ENCODE data around the gene ARHGAP45. TPM values are rescaled to one million over a fixed set of nuclear protein-coding genes. Genes with fewer than 3 reads are reported as not detected.

The ARHGAP45 gene
- total and polyA plus RNA-seq, 9 of the 15 experiments (the other 6 are each of a cell fraction or from before 2014, with no cell fraction given) = 0.08 to 22.1 (median 4.2) TPM

DNA sequence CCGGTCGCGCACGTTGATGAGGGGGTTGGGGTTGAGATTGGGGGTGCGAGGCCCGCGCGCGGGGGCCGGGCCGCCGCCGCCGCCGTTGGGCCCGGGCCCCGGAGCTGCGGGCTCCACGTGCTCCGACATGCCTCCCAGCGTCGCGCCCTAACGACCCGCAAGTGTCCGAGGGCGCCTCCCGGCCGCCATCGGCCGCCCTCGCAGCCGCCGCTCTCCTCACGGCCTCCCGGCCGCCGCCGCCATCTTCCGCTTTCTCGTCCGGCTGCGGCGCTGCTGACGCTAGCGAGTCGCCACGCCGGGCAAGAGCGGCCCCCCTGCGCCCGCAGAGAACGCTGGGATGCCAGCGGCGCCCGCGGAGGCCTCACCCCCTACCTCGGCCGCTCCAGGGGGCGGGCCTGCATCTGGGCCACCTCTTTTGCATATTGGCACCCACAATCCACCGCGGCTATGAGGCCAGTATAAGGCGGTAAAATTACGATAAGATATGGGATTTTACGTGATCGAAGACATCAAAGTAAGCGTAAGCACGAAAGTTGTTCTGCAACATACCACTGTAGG, 46.0 kb upstream of the ARHGAP45 start, which contains the start of gene TMEM259 (continued):
- TF ChIP-seq, protein P1, sequence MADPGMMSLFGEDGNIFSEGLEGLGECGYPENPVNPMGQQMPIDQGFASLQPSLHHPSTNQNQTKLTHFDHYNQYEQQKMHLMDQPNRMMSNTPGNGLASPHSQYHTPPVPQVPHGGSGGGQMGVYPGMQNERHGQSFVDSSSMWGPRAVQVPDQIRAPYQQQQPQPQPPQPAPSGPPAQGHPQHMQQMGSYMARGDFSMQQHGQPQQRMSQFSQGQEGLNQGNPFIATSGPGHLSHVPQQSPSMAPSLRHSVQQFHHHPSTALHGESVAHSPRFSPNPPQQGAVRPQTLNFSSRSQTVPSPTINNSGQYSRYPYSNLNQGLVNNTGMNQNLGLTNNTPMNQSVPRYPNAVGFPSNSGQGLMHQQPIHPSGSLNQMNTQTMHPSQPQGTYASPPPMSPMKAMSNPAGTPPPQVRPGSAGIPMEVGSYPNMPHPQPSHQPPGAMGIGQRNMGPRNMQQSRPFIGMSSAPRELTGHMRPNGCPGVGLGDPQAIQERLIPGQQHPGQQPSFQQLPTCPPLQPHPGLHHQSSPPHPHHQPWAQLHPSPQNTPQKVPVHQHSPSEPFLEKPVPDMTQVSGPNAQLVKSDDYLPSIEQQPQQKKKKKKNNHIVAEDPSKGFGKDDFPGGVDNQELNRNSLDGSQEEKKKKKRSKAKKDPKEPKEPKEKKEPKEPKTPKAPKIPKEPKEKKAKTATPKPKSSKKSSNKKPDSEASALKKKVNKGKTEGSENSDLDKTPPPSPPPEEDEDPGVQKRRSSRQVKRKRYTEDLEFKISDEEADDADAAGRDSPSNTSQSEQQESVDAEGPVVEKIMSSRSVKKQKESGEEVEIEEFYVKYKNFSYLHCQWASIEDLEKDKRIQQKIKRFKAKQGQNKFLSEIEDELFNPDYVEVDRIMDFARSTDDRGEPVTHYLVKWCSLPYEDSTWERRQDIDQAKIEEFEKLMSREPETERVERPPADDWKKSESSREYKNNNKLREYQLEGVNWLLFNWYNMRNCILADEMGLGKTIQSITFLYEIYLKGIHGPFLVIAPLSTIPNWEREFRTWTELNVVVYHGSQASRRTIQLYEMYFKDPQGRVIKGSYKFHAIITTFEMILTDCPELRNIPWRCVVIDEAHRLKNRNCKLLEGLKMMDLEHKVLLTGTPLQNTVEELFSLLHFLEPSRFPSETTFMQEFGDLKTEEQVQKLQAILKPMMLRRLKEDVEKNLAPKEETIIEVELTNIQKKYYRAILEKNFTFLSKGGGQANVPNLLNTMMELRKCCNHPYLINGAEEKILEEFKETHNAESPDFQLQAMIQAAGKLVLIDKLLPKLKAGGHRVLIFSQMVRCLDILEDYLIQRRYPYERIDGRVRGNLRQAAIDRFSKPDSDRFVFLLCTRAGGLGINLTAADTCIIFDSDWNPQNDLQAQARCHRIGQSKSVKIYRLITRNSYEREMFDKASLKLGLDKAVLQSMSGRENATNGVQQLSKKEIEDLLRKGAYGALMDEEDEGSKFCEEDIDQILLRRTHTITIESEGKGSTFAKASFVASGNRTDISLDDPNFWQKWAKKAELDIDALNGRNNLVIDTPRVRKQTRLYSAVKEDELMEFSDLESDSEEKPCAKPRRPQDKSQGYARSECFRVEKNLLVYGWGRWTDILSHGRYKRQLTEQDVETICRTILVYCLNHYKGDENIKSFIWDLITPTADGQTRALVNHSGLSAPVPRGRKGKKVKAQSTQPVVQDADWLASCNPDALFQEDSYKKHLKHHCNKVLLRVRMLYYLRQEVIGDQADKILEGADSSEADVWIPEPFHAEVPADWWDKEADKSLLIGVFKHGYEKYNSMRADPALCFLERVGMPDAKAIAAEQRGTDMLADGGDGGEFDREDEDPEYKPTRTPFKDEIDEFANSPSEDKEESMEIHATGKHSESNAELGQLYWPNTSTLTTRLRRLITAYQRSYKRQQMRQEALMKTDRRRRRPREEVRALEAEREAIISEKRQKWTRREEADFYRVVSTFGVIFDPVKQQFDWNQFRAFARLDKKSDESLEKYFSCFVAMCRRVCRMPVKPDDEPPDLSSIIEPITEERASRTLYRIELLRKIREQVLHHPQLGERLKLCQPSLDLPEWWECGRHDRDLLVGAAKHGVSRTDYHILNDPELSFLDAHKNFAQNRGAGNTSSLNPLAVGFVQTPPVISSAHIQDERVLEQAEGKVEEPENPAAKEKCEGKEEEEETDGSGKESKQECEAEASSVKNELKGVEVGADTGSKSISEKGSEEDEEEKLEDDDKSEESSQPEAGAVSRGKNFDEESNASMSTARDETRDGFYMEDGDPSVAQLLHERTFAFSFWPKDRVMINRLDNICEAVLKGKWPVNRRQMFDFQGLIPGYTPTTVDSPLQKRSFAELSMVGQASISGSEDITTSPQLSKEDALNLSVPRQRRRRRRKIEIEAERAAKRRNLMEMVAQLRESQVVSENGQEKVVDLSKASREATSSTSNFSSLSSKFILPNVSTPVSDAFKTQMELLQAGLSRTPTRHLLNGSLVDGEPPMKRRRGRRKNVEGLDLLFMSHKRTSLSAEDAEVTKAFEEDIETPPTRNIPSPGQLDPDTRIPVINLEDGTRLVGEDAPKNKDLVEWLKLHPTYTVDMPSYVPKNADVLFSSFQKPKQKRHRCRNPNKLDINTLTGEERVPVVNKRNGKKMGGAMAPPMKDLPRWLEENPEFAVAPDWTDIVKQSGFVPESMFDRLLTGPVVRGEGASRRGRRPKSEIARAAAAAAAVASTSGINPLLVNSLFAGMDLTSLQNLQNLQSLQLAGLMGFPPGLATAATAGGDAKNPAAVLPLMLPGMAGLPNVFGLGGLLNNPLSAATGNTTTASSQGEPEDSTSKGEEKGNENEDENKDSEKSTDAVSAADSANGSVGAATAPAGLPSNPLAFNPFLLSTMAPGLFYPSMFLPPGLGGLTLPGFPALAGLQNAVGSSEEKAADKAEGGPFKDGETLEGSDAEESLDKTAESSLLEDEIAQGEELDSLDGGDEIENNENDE (IDR thresholded peaks at IDR 0.05; ENCODE audit: low read depth, low read length) = no peak
- TF ChIP-seq, protein P2, sequence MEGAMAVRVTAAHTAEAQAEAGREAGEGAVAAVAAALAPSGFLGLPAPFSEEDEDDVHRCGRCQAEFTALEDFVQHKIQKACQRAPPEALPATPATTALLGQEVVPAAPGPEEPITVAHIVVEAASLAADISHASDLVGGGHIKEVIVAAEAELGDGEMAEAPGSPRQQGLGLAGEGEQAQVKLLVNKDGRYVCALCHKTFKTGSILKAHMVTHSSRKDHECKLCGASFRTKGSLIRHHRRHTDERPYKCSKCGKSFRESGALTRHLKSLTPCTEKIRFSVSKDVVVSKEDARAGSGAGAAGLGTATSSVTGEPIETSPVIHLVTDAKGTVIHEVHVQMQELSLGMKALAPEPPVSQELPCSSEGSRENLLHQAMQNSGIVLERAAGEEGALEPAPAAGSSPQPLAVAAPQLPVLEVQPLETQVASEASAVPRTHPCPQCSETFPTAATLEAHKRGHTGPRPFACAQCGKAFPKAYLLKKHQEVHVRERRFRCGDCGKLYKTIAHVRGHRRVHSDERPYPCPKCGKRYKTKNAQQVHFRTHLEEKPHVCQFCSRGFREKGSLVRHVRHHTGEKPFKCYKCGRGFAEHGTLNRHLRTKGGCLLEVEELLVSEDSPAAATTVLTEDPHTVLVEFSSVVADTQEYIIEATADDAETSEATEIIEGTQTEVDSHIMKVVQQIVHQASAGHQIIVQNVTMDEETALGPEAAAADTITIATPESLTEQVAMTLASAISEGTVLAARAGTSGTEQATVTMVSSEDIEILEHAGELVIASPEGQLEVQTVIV (CRISPR knock-in tag; IDR thresholded peaks at IDR 0.05; ENCODE audit: borderline replicate concordance) = no peak
- TF ChIP-seq SMAD2 (IDR thresholded peaks at IDR 0.05; ENCODE audit: low read depth, low read length) (no peak), ZNF274 (IDR thresholded peaks at IDR 0.05; ENCODE audit: borderline replicate concordance, low read depth, low read length) (no peak), MCM7 (IDR thresholded peaks at IDR 0.05) (no peak), MTA3 (IDR thresholded peaks at IDR 0.05; ENCODE audit: borderline replicate concordance) (no peak), NFE2 (IDR thresholded peaks at IDR 0.05; ENCODE audit: low read depth) (no peak), CBX8 (IDR thresholded peaks at IDR 0.05; ENCODE audit: borderline replicate concordance, extremely low read depth, low read depth, low read length, poor library complexity, severe bottlenecking) (no peak), HNRNPUL1 (IDR thresholded peaks at IDR 0.05; ENCODE audit: low read length) (no peak)
- TF ChIP-seq, protein P3, sequence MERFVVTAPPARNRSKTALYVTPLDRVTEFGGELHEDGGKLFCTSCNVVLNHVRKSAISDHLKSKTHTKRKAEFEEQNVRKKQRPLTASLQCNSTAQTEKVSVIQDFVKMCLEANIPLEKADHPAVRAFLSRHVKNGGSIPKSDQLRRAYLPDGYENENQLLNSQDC (CRISPR knock-in tag; IDR thresholded peaks at IDR 0.05) = no peak
- TF ChIP-seq, protein P4, sequence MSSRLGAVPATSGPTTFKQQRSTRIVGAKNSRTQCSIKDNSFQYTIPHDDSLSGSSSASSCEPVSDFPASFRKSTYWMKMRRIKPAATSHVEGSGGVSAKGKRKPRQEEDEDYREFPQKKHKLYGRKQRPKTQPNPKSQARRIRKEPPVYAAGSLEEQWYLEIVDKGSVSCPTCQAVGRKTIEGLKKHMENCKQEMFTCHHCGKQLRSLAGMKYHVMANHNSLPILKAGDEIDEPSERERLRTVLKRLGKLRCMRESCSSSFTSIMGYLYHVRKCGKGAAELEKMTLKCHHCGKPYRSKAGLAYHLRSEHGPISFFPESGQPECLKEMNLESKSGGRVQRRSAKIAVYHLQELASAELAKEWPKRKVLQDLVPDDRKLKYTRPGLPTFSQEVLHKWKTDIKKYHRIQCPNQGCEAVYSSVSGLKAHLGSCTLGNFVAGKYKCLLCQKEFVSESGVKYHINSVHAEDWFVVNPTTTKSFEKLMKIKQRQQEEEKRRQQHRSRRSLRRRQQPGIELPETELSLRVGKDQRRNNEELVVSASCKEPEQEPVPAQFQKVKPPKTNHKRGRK (tag; IDR thresholded peaks at IDR 0.05) = no peak
